Activated CD4-positive, CD25-positive, alpha-beta regulatory T cell treated with anti-CD3 and anti-CD28 coated beads, Interleukin-2, amount 50 U/mL, for 24 hours (primary cell): ENCODE results near the gene ACR.

Experiments used
- ATAC-seq, 2 donors: fragments of 150-1000 bp; cut with Tn5 transposase; one replicate each; pipeline ENCODE4 v1.10.0; 2021; ENCODE audit warnings: mild to moderate bottlenecking in 1 of 2, moderate library complexity in 1 of 2

Gene ACR

GRCh38 chr22:50717709-50718351, 20.2 kb upstream of the ACR start:
- ATAC-seq, result no peak

- no peak for ATAC-seq
Observed at GRCh38 chr22:50718352-50718709, 19.7 kb upstream of the ACR start.

- ATAC-seq, result no peak
Observed at GRCh38 chr22:50719814-50720300, 18.1 kb upstream of the ACR start.

- no peak for ATAC-seq
Observed at GRCh38 chr22:50720301-50721256, 17.4 kb upstream of the ACR start.

GRCh38 chr22:50721257-50721844, 16.7 kb upstream of the ACR start:
- ATAC-seq, result no peak

GRCh38 chr22:50722048-50722701, 15.8 kb upstream of the ACR start:
- ATAC-seq, result no peak

GRCh38 chr22:50722716-50723428, 15.1 kb upstream of the ACR start:
- no peak for ATAC-seq

- no peak for ATAC-seq
Observed at GRCh38 chr22:50723991-50724390, 14.0 kb upstream of the ACR start.

- no peak for ATAC-seq
Observed at GRCh38 chr22:50724616-50725015, 13.4 kb upstream of the ACR start.

- no peak for ATAC-seq
Observed at GRCh38 chr22:50725597-50725996, 12.4 kb upstream of the ACR start.

GRCh38 chr22:50726643-50727340, 11.2 kb upstream of the ACR start:
- ATAC-seq, result no peak

GRCh38 chr22:50727678-50728522, 10.1 kb upstream of the ACR start:
- ATAC-seq, result no peak

- ATAC-seq, result no peak
Observed at GRCh38 chr22:50728523-50728931, 9.5 kb upstream of the ACR start.

GRCh38 chr22:50729391-50730012, 8.5 kb upstream of the ACR start:
- ATAC-seq, result no peak

GRCh38 chr22:50730013-50730891, 7.8 kb upstream of the ACR start:
- no peak for ATAC-seq

- ATAC-seq, result no peak
Observed at GRCh38 chr22:50730941-50731661, 6.9 kb upstream of the ACR start.

- ATAC-seq, result peak; percentile 78 to 87
Observed at GRCh38 chr22:50731811-50732624, 6.0 kb upstream of the ACR start.

- no peak for ATAC-seq
Observed at GRCh38 chr22:50732681-50733080, 5.3 kb upstream of the ACR start.
